ENCODE data around the gene OGDH.
"Not testable (repeated sequence)": the region's sequence is repeated elsewhere in the genome, so short reads cannot be mapped to it uniquely, and the experiment has no call there.

OGDH gene

DNA sequence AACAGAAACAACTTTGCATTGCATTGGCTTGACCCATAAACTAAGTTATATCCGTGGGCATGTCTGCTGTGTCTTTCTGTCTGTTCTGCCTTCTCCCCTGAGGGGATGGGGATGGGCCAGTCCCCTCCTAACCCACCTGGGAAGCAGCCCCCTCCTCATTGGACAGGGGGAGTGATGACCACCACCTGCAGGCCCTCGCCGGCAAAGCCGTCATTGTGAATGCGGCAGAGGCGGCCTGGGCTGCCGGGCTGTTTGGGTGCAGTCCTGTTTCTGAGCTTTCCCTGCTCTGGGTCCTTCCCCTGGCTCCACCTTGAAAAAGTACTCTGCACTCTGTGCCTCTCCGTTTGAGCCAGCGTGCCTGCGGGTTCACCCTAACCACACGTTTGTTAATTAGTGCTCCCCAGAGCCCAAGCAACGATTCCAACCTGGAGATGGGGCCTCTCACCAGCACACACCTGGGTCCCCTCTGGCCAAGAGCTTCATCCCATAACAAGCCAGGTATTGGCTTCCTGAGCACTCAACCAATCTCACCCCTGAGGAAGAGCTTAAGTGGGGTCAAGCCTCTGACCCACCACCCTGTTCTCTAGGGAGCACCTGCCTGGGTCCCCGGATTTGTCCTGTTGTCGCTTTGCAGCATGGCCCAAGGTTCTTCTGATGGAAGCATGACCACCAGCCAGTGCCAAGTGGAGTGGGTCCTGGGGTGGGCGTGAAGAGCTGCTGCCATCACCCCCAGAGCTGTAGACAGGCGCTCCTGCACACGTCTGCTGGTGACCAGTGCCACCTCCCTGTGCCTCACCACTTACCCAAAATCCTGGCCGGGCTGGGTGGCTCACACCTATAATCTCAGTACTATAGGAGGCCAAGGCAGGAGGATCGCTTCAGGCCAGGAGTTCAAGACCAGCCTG lies 102.8 kb downstream of the OGDH start:
- no peak for DNase-seq

DNA sequence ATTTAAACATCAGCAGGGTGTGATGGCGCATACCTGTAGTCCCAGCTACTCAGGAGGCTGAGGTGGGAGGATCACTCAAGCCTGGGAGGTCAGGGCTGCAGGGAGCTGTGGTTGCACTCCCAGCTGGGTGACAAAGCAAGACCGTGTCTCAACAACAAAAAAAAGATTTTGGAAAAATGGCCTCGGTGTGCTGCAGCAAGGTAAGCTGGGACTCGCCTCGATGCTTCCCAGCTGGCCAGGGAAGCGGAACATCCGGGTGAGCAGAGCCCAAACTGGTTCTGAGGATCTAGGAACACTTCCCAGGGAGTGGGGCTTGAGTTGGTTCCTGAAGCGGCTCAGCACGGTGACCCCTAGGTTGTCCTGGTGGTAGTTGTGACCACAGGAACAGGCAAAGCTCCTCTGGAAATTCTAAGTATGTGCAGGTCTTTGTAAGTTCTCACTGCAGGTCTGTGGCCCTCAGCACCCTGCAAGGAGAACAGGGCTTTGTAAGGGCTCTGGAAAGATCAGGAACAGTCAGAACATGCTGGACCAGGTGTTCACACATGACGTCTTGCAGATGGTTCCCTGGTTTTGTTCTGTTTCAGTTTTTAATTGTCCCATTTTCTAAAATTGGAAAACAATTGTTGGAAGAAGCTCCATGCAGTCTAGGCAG lies 103.6 kb downstream of the OGDH start:
- DNase-seq = no peak

DNA sequence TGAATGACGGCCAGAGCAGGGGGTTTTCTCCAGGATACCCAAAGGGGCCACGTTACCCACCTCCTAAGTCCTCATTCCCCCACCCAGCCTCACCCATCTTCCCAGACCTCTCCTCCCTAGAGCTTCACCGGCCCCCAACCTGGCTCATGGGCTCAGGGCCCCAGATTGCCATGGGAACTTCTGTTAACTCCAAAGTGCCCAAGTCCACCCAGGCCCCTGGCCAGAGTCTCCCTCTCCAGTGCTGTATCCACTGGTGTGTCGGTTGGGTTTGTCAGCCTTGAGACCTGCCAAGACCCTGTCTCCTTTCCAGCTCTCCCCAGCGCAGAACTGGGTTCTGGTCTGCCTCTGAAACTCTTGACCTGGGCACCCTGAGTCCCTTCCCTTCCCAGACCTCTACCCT lies 105.1 kb downstream of the OGDH start:
- no peak for DNase-seq

DNA sequence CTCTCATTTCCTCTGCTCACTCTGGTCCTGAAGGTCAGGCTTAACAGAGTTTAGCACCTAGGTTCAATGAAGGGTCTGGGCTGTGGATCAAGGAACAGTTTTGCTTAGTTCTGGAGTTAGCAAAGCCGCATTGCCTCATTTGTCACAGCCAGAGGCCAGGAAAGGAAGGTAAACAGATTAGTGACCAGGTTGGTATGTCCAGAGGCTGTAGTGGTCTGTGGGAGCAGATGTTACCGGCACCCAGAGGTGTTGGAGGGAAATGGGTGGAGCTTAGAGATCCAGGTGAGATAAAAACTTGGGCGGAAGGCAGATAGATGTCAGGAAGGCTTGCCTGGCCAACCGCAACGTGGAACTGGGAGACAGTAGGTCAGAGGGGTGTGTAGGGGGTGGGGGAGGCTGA lies 105.6 kb downstream of the OGDH start:
- no peak for DNase-seq

DNA sequence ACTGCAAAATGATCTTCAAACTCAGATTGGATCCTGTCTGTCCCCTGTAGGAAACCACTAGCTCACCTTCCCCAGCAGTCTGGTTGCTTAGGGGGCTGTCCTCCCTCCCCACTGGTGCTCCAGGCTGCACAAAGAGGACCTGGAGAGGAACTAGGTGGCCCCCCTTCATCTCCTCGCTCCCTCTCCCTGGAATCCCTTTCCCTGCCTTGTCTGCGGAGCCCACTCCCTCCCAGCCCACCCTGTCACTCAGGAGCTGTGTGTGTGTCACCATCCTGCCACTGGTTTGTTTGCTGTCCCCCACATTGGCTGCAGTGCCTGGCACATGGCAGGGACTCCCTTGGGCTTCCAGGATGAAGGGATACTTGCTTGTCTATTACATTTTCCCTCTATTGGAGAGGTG lies 106.7 kb downstream of the OGDH start:
- DNase-seq = no peak

DNA sequence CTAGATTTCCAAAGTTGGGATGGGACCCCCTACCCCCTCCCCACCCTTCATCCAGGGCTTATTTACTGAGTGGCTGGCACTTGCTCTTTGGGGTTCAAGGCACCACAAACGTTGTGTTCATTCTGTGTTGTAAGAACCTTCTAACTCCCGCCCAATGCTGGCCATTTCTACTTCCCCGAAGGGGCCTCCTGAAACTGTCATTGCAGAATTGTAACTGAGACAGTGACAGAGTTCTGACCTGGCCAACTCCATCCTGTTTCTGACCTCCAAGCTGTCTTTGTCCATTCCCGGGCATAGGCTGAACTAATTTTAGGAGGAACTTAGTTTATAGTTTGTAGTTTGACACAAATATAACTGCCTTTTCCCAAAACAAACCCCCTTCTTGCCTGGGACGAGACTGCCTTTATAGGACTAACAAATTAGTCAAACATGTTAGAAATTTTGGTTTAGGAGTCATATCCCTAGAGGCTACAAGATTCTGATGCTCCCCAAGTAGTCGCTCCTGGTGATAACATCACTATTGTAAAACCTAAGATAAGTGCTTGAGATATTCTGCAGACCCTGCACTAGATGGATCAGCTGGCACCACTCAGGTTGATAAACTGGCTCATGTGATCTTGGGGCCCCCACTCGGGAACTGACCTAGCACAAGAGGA lies 107.4 kb downstream of the OGDH start:
- DNase-seq = no peak

DNA sequence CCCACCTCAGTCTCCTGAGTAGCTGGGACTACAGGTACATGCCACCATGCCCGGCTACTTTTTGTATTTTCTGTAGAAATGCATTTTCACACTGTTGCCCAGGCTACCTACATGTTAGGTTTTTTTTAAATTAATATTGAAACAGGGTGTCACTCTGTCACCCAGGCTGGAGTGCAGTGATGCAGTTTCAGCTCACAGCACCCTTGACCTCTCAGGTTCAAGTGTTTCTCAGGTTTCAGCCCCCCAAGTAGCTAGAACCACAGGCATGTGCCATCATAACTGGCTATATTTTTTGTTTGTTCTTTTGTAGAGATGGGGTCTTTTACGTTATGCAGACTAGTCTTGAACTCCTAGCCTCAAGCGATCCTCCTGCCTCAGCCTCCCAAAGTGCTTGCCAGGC lies 109.8 kb downstream of the OGDH start:
- no peak for DNase-seq

DNA sequence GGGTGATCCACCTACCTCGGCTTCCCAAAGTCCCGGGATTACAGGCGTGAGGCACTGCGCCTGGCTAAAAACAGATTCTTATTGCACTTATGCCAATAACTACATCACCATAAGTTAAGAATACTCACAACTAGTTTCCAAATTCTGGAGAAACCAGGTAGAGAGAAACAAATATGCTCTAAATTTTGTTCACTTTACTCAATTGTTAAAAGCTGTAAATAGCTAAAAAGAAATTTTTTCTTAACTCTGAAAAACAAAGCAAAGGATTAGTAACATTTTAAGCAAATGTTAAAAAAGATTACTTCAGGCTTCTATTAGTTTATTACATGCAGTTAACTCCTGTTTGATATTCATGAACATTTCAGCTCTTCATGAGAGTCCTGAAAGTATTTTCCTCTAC lies 113.9 kb downstream of the OGDH start:
- no peak for DNase-seq

DNA sequence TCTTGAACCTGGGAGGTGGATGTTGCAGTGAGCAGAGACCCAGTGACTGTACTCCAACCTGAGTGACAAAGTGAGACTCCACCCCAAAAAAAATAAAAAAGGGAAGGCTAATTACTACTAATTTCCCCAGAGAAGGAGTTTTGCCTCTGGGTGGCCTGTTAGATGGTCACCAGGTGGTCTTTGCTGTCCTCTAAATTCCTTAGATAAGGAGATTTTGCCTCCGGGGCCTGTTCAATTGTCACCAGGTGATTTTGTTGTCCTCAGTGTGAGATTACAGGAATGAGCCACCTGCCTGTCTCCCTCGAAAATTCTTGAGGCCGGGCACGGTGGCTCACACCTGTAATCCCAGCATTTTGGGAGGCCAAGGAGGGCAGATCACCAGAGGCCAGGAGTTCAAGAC lies 117.8 kb downstream of the OGDH start:
- DNase-seq = no peak

DNA sequence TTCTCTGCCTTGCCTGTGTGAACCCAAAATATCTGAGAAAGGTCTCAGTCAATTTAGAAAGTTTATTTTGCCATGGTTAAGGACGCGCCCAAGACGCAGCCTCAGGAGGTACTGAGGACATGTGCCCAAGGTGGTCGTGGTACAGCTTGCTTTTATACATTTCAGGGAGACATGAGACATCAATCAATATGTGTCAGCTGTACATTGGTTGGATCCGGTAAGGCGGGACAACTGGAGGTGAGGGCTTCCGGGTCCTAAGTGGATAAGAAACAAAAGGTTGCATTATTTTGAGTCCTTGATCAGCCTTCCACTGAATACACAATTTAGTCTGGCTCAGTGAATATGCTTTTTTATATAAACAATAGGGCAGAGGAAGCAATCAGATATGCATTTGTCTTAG lies 119.8 kb downstream of the OGDH start:
- DNase-seq = not testable (repeated sequence)

DNA sequence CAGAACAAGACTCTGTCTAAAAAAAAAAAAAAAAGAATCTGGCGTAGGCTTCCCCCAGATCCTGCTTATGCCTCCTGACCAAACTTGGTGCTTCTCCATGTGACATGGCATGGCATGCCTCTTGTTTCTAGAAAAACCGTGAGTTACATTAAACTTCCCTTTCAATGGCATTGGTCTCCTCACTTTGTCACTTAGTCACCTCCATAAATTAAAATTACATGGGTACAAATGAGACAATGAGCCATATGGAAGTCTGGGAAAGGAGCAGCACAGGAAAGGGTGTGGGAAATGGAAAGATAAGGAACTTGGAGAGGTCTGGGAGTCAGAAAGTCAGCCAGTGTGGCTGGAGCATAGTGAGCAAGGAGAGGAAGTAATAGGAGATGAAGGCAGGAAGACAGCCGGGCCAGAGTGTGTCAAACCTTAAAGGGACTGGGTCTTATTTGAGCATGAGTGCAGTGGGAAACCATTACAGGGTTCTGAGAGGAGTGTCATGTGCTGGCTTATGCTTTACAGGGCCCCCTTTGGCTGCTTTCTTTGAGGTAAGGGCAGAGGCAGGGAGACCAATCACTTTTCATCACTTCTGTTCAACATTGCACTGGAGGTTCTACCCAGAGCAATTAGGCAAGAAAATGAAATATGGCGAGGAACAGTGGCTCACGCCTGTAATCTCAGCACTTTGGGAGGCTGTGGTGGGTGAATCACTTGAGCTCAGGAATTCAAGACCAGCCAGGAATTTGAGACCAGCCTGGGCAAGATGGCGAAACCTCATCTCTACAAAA lies 120.9 kb downstream of the OGDH start:
- no peak for DNase-seq

DNA sequence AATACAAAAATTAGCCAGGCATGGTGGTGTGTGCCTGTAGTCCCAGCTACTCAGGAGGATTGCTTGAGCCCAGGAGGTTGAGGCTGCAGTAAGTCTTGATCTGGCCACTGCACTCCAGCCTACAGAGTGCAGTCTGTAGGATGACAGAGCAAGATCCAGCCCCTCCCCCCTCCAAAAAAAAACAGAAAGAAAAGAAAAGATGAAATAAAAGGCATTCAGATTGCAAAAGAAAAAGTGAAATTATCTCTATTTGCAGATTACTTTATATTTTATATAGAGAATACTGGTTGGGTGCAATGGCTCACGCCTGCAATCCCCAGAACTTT lies 121.5 kb downstream of the OGDH start:
- no peak for DNase-seq

DNA sequence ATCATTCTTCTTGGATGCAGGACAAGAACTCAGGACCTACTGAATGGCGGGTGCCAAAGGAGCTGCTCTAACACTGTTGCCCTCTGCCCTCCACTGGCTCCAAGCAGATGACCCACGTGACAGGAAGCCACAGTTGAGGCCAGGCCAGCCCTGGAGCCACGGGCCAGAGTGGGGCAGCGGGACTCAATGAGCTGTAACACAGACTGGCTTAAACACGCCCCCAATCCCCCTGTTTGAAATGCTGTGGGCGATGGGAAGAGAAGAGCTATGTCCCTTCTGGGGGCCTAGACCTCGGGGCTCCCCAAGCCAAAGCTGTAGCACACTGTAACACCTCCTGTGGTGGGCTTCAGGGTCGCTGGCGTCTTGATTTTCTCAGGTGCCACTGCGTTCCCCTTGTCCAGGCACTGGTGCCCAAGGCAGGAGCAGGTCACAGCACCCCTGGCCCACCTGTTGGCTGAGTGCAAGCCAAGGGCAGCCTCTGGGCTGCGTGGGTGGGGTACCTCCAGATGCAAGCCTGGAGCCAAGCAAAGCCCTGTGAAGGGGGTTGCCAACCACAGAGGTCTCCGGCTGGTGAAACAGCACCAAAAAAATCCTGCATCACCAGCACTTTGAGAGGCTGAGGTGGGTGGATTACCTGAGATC lies 123.6 kb downstream of the OGDH start:
- DNase-seq = no peak

DNA sequence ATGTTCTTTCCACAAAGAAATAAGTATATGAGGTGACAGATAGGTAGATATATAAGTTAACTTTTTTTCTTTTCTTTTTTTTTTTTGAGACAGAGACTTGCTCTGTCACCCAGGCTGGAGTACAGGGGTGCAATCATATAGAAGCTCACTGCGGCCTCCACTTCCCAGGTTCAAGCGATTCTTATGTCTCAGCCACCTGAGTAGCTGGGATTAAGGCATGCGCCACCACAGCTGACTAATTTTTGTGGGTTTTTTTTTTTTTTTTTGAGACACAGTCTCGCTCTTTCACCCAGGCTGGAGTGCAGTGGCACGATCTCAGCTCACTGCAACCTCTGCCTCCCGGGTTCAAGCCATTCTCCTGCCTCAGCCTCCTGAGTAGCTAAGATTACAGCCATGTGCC lies 126.5 kb downstream of the OGDH start:
- not testable (repeated sequence) for DNase-seq

DNA sequence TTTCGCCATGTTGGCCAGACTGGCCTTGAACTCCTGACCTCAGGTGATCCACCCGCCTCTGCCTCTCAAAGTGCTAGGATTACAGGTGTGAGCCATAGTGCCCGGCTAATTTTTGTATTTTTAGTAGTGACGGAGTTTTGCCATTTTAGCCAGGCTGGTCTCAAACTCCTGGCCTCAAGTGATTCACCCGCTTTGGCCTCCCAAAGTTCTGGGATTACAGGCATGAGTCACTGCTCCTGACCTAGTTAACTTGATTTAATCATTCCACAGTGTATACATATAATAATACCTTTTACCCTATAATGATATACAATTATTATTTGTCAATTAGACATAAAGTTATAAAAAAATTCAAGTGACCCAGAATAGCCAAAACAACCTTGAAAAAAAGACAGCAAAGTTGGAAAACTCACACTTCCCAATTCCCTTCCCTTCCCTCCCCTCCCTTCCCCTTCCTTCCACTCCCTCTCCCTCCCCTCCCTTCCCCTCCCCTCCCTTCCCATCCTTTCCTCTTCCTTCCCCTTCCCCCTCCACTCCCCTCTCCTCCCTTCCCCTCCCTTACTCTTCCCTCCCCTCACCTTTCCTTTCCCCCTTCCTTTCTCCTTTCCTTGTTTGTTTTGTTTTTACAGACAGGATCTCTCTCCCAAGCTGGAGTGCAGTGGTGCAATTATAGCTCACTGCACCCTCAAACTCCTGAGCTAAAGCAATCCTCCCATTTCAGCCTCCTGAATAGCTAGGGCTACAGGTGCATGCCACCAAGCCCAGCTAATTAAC lies 127.5 kb downstream of the OGDH start:
- no peak for DNase-seq

DNA sequence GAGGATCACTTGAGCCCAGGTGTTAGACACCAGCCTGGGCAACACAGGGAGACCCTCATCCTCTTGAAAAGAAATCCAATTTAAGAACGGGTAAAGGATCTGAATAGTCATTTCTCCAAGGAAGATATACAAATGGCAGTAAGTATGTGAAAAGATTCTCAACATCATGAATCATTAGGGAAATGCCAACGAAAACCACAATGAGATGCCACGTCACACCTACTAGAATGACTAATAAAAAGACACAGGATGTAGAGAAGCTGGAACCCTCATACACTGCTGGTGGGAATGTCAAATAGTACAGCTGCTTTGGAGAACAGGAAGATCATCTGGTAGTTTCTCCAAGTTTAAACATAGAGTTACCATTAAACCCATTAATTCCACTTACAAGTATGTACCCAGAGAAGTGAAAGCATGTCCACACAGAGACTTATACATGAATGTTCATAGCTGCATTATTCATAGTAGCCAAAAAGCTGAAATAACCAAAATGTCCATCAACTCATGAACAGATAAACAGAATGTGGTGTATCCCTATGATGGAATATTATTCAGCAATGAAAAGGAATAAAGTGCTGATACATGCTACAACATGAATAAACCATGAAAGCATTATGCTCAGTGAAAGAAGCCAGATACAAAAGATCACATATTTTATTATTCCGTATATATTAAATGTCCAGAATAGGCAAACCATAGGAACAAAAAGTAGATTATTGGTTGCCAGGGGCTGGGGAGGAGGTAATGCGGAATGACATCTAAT lies 129.2 kb downstream of the OGDH start:
- no peak for DNase-seq

DNA sequence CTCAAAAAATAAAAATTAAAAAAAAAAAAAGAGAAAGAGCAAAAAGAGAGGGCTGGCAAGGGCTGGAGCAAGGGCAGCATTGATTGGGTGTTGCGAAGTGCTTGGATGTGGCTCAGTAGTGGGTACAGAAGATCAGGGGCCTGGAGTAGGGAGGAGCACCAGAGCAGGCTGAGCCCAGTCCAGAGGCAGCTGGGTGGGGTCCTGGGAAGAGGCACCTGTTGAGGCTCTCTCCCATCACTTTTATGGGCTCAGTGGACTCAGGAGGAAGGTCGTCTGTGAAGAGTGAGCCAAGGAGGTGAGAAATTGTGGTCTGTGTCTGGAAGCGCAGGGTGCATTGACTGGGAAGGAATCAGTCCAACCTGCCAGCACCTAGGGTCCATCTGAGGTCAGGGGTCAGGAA lies 130.5 kb downstream of the OGDH start:
- DNase-seq = no peak

DNA sequence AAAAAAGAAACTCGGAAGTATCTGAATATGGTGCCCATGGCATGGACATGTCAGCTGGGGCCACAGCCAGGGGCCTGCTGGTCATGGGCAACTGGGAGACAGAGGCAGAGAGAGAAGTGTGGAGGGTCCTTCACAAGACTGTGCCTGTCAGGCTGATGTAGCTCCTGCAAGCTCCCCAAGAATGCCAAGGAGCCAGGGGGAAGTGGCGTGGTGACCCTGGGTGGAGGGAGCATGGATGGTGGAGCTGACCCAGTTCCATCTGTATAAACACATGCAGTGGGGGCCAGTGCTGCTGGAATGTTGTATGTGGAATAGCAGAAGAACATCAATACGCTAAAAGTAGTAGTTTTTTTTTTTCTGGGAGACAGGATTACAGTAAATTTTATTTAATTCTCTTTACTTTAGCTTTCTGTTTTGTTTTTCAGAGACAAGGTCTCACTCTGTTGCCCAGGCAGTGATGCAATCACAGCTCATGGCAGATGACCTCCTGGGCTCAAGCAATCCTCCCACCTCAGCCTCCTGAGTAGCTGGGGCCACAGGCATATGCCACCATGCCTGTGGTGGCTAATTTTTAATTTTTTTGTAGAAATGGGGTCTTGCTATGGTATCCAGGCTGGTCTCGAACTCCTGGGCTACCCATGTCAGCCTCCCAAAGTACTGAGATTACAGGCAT lies 131.8 kb downstream of the OGDH start:
- DNase-seq = no peak

DNA sequence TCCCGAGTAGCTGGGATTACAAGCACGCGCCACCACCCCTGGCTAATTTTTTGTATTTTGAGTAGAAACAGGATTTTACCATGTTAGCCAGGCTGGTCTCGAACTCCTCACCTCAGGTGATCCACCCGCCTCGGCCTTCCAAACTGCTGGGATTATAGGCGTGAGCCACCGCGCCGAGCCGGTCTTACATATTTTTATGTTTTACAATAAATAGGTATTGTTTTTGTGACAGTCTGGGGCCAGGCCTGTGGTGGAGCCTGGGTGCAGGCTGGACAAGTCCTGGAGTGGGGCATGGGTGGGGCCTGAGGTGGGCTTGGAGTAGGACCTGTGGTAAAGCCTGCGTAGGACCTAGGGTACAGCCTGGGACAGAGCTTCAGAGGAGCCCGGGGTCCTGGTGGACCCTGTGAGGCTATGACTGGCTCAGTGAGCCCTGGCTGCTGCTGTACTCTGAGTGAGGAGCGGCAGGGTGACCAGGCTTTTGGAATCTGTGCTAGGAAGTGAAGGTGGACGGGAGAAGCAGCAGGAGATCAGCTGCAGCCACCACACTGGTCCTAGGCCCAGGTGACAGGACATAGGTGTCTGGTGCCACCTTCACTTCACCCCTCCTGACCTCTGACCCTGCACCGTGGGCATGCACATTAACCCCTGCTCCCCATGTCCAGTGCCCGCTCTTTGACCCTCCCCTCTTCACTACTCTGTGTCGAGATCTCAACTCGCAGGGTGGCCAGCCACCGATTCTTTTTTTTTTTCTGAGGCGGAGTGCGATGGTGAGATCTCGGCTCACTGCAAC lies 132.6 kb downstream of the OGDH start:
- no peak for DNase-seq

DNA sequence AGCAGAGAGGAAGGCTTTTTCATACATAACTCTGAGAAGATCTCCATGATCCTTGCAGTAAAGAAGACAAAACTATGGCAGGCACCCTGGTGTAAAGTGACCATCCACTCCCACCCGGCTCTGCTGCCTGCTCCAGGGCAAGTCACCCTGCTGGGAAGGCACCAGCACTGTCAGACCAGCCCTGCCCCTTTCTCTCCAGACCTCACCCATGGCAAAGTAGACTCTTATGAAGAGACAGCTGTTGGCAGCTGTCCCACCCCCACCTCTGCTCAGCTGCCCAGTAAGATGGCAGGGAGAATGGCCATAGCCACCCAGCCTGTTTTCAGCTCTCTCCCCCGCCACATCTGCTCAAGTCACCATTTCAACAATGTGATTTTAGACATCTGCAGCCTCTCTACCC lies 133.6 kb downstream of the OGDH start:
- DNase-seq = no peak
